GM19328 (cell line): ENCODE results near the gene TRIM49.
"Not testable (repeated sequence)": the region's sequence is repeated elsewhere in the genome, so short reads cannot be mapped to it uniquely, and the experiment has no call there.

Source experiments
- ATAC-seq: cut with Tn5 transposase; IDR thresholded peaks from one replicate; pipeline ENCODE4 v1.9.1; 2021; ENCODE audit warnings: mild to moderate bottlenecking, moderate library complexity; ENCODE audit not compliant: unreplicated experiment

TRIM49 gene, protein sequence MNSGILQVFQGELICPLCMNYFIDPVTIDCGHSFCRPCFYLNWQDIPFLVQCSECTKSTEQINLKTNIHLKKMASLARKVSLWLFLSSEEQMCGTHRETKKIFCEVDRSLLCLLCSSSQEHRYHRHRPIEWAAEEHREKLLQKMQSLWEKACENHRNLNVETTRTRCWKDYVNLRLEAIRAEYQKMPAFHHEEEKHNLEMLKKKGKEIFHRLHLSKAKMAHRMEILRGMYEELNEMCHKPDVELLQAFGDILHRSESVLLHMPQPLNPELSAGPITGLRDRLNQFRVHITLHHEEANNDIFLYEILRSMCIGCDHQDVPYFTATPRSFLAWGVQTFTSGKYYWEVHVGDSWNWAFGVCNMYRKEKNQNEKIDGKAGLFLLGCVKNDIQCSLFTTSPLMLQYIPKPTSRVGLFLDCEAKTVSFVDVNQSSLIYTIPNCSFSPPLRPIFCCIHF

GRCh38 chr11:89808475-89808874, at the start of gene TRIM49:
Gene TRIM49, minus strand, starts transcription at chr11:89808575. Its CDS starts 4,106 bp downstream, at chr11:89804469.
- not testable (repeated sequence) for ATAC-seq

GRCh38 chr11:89826694-89827093, 18.3 kb upstream of the TRIM49 start:
- ATAC-seq = not testable (repeated sequence)

- not testable (repeated sequence) for ATAC-seq
These were observed 11.6 kb upstream of the TRIM49 start for GRCh38 chr11:89820008-89820407.

- not testable (repeated sequence) for ATAC-seq
These were observed 5.2 kb upstream of the TRIM49 start for GRCh38 chr11:89813535-89813934.

DNA sequence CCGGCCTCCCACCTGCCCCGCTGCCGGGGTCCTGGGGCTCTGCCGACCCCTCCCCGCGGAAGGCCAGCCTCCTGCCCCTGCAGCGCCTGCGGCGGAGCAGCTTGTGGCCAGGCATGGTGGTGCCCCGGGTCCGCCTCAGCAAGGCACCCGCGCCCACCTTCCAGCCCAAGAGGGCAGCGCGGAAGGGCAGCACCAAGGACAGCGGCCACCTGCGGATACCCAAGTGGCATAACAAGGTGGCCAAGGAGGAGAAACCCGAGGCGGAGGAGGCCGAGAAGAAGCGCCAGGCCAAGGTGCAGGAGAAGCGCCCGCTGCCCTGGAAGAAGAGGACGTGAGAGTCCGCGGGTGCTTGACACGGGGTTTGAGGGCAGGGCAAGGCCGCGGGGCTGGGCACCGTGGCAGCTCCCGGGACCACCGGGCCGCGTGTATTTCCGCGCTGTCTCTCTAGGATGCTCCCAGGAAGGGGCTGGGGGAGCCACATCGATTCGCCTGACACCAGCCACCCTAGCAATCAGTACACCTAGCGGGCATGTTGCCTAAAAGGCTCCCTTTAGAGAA, 20.8 kb downstream of the TRIM49 start:
- ATAC-seq = not testable (repeated sequence)

DNA sequence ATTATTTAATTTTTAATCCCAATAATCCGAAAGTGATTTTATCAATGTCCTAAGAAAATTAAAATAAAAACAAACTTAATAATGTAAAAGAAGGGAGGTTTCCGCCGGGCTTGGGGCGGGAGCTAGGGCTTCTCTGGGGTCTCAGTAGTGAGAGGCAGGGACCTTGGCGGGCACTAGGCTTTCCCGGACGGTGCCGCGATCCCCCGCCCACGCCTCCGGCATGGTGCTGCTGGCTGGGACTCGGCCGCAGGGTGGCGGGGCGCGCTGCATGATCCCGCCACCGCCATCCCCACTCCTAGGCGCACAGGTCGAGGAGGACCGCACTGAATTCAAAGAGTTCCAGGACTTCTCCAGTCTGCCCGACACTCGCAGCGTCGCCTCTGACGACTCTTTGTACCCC, 22.6 kb downstream of the TRIM49 start:
- not testable (repeated sequence) for ATAC-seq

DNA sequence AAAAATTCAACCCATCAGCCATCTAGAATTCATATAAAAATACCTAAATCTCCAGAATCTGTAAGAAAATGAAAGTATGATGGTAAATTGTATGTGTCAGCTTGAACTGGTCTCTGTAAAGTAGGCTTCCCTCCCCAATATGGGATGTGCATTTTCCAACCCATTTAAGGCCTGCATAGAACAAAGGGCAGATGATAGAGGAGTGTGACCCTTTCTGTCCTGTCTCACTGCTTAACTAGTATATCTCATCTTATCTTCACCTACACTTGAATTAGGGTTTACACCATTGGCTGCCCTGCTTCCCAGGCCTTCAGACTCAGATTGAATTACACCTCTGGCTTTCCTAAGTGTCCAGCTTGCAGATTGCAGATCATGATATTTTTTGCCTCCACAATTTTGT, 57.6 kb downstream of the TRIM49 start:
- not testable (repeated sequence) for ATAC-seq
